Superior temporal gyrus (tissue), 1 donor: ENCODE results near the gene MYO5C.
"Not testable (repeated sequence)": the region's sequence is repeated elsewhere in the genome, so short reads cannot be mapped to it uniquely, and the experiment has no call there.

Experiments used
- DNase-seq: peaks from one replicate; pipeline ENCODE4 v3.0.0-alpha.2; 2016; ENCODE audit errors: extremely low spot score

The MYO5C gene

DNA sequence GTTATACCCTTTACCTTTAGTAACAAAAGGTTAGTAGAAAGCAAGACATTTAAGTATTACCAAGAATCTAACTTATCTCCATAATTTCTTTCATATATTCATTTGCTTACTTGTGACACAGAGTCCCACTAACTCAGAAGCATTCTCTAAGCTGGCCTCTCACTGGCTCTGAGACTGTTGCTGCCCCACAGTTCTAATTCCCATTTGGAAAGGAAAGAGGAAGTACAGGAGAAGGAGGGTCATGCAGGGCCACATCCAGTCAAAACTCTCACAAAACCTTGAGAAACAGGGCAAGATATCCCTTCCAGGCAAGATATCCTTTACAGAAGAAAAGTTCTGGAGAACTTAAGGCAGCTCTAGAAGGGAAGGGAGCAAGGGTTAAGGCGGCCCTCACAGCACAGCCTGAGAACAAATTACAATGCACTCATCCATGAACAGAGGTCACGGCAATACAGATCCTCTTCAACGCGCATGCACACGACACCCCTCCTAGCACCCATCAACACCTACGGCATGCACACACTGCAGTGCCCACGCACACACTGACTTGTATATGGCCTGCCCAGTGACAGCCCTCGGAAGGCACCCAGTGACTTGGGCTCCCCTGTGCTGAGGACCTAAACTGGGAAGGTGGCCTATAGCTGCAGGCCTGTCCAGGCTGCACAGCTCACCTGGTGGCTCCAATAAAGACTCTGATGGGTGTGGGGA lies 13.0 kb upstream of the MYO5C start:
- DNase-seq = no peak

- DNase-seq = no peak
Measured at GRCh38 chr15:52307847-52308246, 12.2 kb upstream of the MYO5C start.

DNA sequence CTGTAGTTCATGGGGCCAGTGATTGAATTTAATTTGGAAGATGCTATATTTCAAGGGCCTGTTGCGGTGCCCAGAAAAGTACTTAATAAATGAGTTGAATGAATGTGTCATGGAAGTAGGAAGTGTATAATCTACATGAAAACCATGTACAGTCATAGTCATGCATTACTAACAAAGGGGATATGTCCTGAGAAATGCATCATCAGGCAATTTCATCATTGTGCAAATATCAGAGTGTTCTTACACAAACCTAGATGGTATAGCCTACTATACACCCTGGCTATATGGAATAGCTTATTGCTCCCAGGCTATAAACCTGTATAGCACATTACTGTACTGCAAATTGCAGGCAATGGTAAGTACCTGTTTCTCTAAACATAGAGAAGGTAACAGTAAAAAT lies 10.7 kb upstream of the MYO5C start:
- no peak for DNase-seq

DNA sequence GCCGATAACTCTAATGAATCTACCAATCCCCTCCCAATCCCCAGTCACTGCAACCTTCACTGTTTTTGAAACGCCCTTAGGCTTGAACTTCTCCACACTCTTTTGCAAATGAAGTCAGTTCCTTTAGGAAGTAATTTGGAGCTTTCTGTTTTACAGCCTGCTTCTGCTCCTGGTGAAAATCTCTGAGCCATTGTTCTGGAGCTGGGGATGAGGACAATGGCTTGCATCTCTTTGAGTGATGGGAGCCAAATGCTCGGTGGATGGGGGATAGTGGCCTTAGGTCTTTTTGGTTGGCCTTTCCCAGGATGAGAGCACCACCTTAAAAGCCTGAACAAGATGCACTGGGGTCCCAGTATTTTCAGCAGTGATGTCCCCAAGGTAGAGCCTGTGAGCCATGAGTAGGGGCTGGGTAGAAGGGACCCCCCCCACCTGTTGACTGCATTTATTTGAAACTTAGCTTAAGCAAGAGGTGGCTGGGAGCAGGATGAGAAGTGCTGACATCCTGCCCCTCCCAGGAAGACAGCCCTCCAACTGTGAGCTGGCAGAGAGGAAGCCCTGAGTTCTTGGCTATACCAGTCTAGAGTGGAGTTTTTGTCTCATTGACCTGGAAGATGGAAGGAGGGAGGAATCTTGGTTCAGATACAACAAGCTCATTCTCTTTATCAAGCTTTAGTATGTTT lies 7.6 kb upstream of the MYO5C start:
- DNase-seq = no peak

DNA sequence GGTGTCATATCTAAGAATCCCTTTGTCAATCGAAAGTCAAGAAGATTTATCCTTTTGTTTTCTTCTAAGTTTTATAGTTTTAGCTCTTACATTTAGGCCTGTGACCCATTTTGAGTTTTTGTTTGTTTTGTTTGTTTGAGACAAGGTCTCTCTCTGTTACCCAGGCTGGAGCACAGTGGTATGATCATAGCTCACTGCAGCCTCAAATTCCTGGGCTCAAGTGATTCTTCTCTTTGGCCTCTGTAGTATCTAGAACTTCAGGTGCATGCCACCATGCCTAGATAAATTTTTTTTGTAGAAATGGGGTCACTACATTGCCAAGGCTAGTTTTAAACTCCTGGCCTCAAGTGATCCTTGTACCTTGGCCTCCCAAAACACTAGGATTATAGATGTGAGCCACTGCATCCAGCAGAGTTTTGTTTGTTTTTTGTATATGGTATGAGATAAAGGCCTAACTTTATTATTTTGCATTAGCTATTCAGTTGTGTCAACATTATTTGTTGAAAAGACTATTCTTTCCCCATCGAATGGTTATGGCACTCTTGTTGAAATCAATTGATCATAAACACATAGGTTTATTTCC lies 5.8 kb upstream of the MYO5C start:
- DNase-seq = no peak

GRCh38 chr15:52294881-52295420 lies 653 bp downstream of the MYO5C start:
- DNase-seq = no peak

- no peak for DNase-seq
Measured at GRCh38 chr15:52292780-52293392, 2.7 kb downstream of the MYO5C start.

GRCh38 chr15:52291204-52291603 lies 4.4 kb downstream of the MYO5C start:
- no peak for DNase-seq

DNA sequence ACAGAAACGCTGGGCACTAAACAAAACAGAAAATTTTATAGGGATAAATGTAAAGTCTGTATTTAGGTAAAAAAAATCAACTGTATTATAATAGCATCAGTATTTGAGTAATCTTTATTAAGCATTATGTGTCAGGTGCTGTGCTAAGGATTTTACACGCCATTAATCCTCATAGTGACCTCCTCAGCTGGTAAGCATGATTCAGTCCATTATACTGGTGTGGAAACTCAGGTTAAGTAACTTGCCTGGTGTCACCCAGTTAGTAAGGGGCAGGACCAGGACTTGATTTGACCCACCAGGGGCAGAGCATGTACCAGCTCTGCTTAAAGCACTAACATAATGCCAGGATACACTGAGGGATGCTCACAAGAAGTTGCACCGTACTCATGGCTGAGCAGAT lies 4.8 kb downstream of the MYO5C start:
- no peak for DNase-seq

DNA sequence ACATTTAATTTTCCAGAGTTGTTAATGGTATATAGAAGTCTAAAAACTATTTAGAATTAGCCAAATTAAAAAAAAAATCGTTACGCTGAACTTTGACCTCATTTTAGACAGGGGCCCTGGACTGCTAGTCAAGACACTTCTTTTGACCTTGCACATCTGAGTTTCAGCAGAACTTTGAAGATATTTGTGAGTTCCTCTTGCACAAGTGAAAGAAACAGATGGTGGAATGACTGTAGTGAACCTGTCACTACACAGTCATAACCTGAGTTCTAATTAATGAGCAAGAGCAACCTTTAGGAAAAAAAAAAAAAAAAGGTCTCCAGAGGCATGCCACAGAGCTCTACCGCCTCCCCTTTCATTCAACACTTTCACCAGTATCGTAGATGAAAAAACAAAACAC lies 5.3 kb downstream of the MYO5C start:
- no peak for DNase-seq

GRCh38 chr15:52289629-52290081 lies 5.9 kb downstream of the MYO5C start:
- no peak for DNase-seq

GRCh38 chr15:52288986-52289385 lies 6.6 kb downstream of the MYO5C start:
- DNase-seq = no peak

GRCh38 chr15:52288051-52288942 lies 7.3 kb downstream of the MYO5C start:
- DNase-seq = no peak

- no peak for DNase-seq
Measured at GRCh38 chr15:52287114-52287513, 8.5 kb downstream of the MYO5C start.

DNA sequence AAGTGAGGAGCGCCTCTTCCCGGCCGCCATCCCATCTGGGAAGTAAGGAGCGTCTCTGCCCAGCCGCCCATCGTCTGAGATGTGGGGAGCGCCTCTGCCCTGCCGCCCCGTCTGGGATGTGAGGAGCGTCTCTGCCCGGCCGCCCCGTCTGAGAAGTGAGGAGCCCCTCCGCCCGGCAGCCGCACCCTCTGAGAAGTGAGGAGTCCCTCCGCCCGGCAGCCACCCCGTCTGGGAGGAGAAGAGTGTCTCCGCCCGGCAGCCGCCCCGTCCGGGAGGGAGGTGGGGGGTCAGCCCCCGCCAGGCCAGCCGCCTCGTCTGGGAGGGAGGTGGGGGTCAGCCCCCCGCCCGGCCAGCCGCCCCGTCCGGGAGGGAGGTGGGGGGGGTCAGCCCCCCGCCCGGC lies 9.7 kb downstream of the MYO5C start:
- DNase-seq = not testable (repeated sequence)

GRCh38 chr15:52284164-52284563 lies 11.4 kb downstream of the MYO5C start:
- no peak for DNase-seq

DNA sequence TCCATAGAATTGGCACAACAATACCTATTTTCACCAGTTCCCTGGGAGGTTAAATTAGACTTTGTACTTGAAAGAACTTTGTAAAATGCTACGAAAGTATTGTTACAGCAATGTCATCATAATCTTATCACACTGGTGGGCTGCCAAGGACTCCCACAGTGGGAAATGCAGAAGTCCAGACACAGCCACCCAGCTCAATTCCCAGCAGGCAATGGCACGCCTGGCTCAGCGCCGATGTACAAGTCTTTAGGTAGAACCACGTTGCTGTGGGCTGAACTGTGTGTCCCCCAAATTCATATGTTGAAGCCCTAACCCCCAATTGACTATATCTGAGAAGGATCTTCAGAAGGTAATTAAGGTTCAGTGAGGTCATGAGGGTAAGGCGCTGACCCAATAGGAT lies 12.3 kb downstream of the MYO5C start:
- no peak for DNase-seq

- DNase-seq = no peak
Measured at GRCh38 chr15:52282418-52282817, 13.2 kb downstream of the MYO5C start.

DNA sequence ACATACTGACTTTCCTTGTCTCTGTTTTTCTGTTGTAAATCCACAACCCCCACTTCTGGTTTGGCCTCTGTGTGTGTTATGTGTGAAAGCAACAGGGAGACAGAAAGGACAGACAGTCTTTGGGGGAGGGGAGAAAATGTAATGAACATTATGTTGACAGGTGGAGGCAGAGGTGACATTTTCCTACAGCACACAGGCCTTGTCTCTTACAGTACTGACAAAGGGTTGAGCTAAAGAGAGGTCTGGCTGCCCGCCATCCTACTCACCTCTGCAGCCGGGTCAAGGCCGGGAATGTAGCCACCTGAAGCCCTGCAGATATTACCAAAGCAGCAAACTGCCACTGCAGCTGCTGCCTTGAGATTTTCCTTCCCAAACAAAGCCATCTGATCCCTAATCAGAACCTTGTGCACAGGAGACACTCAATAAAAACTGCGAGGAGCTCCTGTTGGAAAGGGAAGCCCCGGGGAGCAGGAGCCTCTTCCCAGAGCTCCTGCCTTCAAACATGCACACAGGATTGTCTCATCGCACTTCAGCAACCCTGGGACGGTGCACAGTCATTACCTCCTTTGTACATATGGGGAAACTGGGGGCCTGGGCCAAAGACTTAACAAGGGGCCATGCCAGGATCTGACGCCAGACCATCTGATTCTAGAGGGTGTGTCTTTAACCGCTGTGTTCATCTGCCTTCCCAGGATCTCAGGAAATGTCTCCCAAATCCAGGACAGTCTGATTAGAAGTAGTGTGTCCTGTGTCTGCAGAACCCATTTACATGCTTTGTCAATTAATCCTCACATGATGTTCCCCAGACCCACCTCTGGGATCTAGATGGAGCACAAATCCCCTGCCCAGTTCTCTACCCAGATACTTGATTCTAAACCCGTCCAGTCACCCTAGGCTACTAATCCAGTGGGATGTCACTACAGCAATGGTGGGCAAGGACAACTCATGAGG lies 14.2 kb downstream of the MYO5C start:
- DNase-seq = no peak
